GM18867 (cell line): ENCODE data around the gene FADS2.

Source experiments
- ATAC-seq: cut with Tn5 transposase; IDR thresholded peaks from one replicate; pipeline ENCODE4 v1.9.1; 2021; ENCODE audit warnings: mild to moderate bottlenecking, moderate library complexity; ENCODE audit not compliant: unreplicated experiment

The FADS2 gene

DNA sequence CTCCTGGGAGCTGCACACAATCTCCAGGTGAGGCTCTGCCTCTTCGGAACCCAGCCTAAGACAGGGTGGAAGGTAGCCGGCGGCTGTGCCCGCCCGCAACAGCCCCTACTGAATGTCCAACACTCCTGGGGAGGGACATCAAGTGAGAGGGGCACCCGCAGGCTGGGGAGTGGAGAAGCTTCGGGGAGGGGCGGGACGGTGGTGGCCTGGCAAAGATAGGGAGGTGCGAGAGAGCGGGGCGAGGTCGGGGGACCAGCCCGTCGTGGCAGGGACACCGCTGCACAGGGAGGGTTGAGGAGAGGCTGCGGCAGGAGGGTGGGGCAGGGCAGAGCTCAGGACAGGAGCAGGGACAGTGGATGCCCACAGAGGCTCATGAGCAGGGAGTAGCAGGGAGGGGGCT lies 72.2 kb downstream of the FADS2 start:
- ATAC-seq, result no peak

DNA sequence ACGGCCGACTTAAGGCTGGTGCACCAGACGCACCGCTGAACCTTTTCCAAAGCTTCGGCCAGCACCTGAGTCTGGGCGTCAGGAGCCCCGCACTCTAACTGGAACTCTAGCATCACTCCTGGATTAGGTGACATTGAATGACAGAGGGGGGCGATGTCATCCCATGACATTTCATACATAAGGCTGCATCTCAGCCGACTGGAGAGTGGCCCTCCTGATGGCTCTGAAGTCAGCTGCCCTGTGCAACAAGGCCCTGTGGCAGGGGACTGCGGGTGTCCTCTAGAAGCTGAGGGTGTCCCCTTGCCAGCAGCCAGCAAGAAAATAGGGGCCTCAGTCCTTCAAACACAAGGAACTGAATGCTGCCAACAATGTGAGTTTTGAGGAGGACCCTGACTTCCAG lies 73.3 kb downstream of the FADS2 start:
- no peak for ATAC-seq

DNA sequence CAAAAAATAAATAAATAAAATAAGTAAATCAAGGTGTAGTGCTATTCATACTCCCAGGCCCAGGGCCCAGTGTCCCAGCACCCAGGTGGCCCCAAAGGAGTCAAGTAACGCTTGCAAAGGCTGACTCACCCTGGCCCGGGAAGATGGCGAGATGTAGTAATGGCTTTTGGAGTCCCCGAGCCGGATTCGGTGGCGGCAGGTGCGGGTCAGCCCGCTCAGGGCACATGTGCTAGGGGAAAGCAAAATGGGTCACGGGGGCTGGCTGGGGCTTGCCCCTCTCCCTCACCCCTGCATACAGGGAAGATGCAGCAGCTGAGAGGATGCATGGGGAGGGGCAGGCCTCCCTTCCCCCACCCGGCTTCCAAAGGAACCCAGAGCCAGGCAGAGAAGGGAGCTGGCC lies 74.2 kb downstream of the FADS2 start:
- ATAC-seq, result no peak

DNA sequence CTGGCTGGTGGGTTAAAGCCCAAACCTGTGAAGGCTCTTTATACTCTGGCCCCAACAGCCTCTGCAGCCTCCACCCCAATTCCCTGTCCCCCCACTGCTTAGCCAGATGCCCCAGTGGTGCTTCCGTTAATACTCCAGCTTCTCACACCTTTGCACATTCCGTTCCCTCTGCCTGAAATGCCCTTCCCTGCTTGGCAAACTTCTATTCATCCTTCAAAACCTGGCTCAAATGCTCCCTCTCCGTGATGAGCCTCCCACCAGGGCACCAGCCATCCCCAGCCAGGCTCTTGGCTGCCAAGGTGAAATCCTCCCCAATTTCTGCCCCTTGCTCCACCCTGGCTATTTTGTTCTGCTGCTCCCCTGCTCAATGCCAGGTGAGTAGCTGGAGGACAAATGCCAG lies 75.7 kb downstream of the FADS2 start:
- no peak for ATAC-seq

DNA sequence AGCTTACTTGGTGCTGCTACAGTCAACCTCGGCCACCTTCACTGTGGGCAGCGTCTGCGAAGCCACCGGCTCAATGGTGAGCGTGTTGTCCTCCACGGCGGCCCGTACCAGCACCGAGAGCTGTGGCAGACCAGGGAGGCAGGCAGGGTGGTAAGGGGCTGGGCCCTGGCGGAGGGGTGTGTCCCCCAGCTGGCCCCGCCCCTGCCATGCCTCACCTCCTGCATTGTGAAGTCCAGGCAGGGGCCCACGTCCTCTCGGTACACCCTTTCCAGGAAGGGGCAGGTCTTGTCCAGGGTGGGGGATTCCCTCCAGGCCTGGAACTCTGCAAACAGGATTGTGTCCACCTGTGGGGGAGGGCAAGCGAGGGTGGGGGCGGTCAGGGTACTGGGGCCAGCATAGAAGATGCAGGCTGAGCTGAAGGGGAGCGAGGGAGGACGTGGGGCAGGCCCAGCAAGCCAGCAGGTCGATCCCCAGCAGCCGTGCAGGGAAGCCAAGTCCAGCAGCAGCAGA lies 76.5 kb downstream of the FADS2 start:
- ATAC-seq, result no peak

DNA sequence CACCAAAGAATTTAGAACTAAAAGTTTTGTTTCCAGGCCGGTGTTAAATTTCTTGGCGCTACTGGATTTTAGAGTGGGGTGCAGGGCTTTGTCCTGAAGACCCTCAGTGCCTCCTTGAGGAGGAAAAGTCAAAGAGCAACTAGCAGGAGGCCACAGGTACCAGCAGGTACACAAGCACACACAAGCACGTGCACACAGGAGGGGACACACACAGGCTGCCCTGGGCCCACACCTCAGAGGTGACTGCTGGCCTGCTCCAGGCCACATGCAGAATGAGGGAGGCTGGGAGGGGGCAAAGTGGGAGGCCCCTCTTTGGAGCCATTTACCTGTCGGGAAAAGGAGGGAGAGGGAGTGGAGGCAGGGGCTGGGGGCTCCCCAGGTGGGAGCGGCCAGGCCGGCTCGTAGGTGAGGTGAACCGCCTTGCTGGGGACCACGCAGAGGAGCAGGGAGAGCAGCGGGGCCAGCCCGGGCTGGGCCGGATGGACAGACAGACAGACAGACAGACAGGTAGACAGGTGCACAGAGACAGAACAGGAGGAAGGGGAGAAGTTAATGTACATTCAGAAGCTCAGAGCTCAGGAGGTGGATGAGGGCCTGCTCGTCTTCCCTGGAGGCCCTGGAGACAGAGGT lies 77.1 kb downstream of the FADS2 start:
- no peak for ATAC-seq

DNA sequence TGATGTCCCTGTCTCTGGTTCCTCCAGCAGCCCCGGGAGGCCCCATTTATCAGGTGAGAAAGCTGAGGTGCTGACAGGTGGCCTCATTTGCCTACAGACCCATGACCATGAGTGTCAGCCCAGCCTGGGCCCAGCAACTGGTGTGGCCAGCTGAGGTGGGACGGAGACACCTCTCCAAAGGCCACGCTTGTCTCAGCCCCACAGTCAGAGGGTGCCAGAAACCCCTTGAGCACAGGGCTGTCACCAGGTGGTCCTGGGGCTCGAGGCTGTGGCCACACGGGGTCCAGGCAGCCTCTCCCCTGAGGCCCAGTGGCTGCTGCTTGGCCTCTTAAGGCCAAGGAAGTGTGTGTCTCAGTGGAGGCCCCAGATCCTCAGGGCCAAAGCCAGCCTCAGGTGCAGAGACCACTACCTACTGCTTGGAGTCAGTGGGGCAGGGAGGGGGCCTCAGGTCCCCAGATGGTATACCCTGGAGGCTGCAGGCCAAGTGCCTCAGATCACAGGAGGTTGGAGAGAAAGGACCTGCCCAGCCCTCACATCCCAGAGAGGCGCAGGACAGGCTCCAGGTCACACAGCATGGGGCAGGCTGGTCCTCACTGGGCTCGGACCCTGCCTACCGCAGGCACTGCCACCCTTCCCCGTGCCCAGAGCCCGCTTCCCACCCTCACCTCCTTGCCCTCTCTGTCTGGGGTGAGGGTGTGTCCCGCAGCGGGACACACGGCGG lies 77.9 kb downstream of the FADS2 start:
- ATAC-seq, result no peak

DNA sequence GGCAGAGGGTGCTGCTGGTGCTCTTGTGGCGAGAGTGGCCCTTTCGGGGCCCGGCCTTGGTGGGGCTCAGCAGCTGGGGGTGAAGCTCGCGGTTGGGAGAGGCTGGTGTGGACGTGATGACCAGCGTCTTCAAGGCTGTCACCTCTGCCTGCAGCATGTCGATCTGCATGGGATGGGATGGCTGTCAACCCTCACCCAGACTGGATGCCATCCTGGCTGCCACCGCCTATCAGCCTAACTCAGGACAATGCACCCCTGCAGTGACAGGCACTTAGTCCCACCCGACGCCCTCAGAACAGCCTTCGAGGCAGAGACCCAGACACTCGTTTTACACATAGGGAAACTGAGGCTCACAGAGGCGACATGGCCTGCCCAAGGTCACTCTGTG lies 78.4 kb downstream of the FADS2 start:
- no peak for ATAC-seq

DNA sequence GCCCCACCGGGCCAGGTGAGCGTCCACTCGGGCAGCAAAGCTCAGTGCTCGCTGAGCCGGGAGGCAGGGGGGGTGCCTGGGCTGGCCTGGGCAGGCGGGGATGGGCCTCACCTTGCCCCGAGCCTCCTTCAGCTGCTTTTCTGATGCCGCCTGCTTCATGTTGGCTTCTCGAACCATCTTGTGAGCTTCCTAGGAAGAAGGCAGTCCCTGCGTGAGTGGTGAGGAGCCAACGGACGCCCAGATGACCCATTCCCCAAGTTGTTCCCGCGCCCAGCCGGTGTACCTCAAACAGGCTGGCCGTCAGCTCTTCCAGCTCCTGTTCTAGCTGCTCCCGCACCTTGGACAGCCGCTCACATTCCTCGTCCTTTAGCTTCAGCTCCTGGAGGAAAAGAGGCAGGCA lies 79.2 kb downstream of the FADS2 start:
- no peak for ATAC-seq

DNA sequence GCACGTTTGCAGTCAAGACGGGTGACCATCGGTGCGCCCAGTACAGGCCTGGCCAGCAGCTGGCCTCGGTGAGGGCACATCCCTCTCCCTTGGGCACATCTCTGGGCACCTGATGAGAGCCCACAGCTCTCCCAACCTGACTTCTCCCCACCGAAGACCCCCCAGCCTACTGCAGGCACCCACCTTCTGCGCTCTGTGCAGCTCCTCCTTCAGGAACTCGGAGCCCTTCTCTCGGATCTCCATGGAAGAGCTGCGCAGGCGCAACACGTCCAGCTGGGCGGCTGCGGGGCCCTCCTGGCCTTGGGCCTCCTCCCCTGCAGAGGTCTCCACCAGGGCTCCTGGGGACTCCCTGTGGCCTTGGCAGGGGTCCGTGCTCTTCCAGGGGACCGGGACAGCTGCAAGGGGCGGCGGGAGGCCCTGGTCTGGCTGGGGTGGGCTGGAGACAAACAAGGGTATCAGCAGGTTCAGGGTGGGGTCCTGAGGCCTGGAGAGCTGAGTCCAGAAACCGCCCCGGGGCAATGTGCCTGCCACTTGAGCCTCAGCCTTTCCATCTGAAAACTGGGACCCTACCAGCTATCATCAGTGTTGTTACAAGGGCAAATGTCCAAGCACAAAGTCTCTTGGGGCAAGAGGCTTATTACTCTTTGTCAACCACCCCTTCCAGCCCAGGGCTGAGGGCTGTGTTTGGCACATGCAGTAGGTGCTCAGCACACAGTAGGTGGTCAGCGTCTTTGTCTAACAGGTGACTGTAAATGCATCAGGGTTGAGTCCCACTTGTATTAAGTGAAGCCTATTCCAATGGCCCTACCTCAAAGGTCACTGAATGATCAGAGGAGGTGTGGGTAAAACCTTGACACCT lies 80.0 kb downstream of the FADS2 start:
- ATAC-seq, result no peak

DNA sequence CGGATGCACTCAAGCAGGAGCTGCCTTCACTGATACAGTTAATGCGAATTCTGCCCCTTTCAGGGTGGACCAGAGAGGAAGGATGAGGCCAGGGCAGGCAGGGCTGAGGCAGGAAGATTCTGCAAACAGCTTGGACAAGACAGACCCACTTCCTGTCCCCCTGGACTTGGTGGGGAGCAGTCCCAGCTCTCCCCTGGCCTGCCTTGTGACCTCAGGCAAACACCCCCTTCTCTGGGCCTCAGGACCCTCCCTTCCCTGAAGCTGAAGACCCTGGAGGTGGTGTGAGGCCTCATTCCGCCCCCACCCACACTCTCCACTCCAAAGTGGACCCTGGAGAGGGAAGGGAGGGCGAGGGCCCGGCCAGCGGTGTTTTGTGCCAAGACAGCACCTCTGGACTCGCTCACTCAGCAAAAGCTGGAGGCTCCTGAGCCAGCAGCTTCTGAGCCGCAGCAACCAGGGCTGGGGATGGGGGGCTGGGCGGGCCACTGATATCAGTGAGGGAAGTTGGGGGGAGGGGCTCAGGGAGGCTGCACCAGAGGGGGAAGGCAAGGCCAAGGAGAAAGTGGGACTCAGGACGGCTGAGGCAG lies 80.7 kb downstream of the FADS2 start:
- no peak for ATAC-seq

DNA sequence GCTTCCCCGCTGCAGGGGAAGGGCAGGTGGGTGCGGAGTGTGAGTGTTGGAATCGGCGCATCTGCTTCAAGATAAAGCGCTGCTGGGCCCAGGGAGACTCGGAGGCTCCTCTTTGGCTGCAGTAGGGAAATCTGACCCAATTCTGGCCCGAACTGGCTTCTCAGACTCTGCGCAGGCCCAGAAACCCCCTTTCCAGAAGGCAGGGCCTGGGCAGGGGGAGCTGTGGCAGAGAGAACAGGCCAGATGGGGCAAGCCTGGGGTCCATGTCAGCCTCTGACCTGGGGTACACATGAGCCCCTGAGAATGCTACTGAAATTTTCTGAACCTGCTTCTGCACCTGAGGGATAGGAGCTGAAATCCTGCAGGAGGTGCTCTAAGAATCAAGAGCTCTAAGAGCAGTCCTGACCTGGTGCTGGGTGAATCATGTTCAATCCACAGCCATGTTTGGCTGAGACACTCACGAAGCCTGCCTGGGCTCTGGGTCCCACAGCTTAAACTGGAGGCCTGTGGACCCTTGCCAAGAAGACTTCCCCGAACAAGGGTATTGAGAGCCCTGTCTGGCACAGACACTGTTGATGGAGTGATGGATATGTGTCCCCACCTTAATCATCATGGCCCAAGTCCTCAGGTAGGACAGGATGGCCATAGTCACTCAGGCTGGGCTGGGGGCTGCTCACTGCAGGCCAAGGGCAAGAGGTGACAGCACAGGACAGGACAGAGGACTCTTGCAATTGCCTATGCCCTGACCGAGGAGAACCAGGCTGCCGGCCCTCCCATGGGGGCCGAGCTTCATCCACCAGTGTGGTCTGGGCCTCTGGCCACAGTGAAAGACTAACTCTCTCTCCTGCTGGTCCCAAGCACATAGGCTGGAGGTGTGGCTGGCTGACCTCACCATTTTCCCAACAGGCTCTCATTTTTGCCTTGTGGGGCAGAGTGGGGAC lies 82.4 kb downstream of the FADS2 start:
- no peak for ATAC-seq

DNA sequence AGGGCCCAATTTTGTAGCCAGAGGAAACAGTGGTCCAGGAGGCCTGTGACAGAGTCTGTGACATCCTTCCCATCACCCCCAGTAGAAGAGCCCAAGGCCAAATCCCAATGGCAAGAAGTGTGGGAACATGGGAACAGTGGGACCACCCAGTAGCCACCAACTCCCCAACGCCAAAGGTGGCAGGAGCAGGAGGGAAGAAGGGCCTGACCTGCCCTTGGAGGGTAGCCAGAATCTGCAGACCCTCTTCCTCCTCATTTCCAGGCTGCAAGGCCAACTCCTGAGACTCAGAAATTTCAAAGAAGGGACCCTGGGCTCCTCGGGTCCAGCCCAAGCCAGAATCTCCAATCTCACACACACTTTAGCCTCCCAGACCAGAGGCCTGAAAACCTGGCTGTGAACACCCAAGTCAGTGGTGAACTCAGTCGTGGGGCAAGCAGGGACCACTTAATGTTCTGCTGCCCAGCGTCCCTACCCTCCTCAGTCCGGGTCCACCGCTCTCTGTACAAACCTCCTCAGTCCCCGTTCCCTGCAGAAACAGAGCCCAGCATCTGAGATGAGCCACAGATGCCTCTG lies 83.1 kb downstream of the FADS2 start:
- no peak for ATAC-seq

DNA sequence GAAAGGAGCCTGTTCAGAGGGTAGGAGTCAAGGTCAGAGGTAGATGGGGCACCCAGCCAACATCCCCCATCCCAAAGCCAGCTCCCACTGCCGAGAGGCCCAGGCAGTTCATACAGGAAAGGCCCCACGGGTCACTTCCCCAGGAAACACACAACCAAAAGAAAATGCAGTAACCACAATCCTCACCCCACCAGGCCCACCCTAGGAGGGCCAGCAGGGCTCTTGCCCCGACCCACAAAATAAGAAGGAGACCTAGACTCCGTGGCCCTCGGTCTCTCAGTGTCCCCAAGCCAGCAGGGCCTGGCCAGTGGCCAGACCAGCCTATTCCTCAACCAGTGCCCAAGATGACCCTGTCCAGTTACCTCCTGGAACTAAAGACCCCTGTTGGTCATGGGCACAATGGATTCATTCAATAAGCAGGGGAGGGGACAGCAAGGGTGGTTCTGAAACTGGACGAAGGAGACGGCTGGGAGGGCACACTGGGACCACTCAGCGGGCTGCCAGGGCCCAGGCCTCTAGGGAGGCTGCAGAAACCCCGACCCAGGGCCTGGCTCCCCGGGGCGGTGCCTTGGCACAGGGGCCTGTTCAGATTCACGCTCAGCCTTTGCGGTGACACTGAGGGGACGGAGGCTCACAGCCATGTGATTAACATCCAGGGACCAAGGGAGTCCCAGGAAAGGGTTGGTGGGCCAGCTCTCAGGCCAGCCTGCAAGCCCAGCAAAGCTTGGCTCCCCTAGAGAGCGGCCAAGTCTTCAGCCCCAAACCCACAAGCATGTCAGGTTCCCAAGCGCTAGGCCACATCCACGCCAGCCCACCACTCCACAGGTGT lies 83.8 kb downstream of the FADS2 start:
- no peak for ATAC-seq

DNA sequence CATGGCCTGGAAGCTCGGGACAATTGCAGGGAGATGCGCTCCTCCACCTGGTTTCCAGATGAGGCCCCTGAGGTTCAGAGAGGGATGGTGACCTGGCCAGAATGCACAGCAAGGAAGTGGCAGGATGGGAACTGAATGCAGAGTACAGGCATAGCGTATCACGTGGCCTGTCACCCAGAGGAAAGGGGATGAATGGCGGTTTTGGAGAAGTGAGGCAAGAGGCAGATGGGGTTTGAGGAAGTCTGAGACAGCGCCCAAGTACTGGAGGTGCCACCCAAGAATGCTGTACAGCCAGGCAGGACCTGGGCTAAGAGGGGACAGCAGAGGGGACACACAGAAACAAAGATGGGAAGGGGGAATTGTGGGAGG lies 84.4 kb downstream of the FADS2 start:
- no peak for ATAC-seq

DNA sequence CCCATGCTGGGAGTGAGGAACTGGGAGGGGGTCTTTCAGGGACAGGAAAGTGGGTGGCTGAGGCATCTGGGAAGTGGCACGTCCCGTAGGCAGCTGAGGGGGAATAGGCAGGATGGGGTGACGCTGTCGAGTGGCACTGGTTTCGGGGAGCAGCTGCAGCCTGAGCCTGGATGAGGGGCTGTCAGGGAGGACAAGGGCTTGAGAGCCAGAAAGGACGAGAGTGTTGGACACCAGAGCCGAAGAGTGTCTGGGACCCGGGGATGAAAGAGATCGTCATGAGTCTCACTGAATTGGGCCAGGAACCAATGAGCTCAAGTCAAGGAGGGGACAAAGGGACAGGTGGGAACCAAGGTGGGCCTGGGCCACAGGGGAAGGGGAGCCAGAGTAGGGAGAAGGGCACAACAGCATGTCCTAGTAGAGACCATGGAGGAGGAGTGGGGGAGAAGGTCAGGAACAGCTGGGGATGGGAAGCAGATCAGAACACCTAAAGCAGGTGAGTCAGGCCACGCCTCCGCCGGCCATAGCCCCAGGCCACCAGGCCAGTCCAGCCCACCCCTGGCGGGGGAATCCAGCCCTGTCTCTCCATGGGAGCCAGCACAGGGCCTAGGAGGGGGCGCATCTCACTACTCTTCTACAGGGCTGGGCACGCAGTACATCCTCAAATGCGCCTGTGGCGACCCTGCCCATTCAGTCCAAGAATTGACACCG lies 85.0 kb downstream of the FADS2 start:
- no peak for ATAC-seq

DNA sequence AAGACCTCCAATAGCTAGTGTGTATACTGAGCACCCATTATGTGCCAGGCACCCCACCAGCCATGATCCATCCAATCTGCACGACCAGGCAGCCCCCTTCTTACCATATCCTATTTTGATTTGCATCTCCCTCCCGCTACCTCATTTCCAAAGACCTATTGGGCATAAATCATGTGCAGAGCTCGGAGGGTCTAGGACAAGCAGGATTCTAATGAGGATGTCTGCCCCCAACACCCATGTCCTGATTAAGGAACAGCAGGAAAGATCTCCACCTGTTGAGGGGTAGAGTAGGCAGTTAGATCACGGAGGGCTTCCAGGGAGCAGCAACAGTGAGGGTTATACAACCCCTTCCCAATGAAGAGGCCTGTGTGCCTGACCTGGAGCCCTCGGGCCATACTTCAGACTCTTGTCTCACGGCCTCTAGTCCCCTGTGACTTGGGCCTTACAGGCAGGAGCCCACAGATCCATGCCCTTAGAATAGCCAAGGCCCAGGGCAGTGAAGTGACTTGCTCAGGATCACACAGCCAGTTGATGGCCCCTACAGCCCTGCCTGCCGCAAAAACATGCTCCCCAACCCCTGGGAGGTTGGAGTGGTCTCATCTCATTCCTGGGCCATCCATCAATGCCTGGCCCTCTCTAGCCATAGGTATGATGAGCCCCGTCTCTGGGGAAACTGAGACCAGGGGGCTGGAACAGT lies 85.7 kb downstream of the FADS2 start:
- no peak for ATAC-seq
